NOMO-1 treated with DMSO at 0.1 percent for 48 hours (cell line): ENCODE results near the gene PUSL1.
"Not testable (repeated sequence)": the region's sequence is repeated elsewhere in the genome, so short reads cannot be mapped to it uniquely, and the experiment has no call there.

Experiments
- DNase-seq: peaks from one replicate; lab custom pipeline; 2025; ENCODE audit not compliant: unreplicated experiment; lab: John Stamatoyannopoulos, UW

The PUSL1 gene

GRCh38 chr1:1307261-1307922, 1.0 kb upstream of the PUSL1 start:
- DNase-seq = no peak

- no peak for DNase-seq
Observed at GRCh38 chr1:1308756-1309250, 406 bp downstream of the PUSL1 start.

- DNase-seq = peak; percentile 12
Observed at GRCh38 chr1:1309251-1310108, 1.1 kb downstream of the PUSL1 start.

GRCh38 chr1:1310109-1310385, 1.6 kb downstream of the PUSL1 start:
- no peak for DNase-seq

GRCh38 chr1:1310476-1311053, 2.2 kb downstream of the PUSL1 start:
- no peak for DNase-seq

GRCh38 chr1:1311107-1312104, 3.0 kb downstream of the PUSL1 start:
- no peak for DNase-seq

- no peak for DNase-seq
Observed at GRCh38 chr1:1312450-1313314, 4.3 kb downstream of the PUSL1 start.

GRCh38 chr1:1313500-1314236, 5.3 kb downstream of the PUSL1 start:
- no peak for DNase-seq

- DNase-seq = no peak
Observed at GRCh38 chr1:1314237-1314586, 5.8 kb downstream of the PUSL1 start.

GRCh38 chr1:1314678-1315335, 6.4 kb downstream of the PUSL1 start:
- no peak for DNase-seq

- DNase-seq = no peak
Observed at GRCh38 chr1:1315435-1315954, 7.1 kb downstream of the PUSL1 start.

- not testable (repeated sequence) for DNase-seq
Observed at GRCh38 chr1:1316199-1316598, 7.8 kb downstream of the PUSL1 start.

GRCh38 chr1:1317420-1317819, 9.0 kb downstream of the PUSL1 start:
- DNase-seq = no peak

- no peak for DNase-seq
Observed at GRCh38 chr1:1318131-1318652, 9.8 kb downstream of the PUSL1 start.

GRCh38 chr1:1318777-1319645, 10.6 kb downstream of the PUSL1 start:
- no peak for DNase-seq

GRCh38 chr1:1319646-1319941, 11.2 kb downstream of the PUSL1 start:
- no peak for DNase-seq

GRCh38 chr1:1320666-1321448, 12.5 kb downstream of the PUSL1 start:
- DNase-seq = no peak
